ENCODE data around the gene PRRX1. TPM values are rescaled to one million over a fixed set of nuclear protein-coding genes. Genes with fewer than 3 reads are reported as not detected.

Gene PRRX1
- polyA plus RNA-seq, 3 donors: not detected

DNA sequence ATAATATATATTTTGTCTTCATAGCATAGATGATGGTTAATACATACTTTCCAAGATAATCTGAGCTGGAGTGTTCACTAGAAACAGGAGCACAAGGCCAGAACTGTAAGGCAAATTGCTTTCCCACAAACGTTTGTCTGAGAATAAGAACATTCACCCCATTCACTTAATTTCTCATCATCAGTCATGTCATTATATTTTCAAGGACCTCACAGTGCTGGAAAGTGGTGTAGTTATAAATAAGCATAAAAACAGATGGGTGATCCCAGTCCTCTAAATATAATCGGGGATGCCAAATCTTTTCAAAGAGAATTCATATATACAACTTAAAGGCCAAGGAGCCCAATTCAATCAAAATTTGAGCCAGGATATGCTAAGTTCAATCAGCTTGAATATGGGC lies 8.4 kb downstream of the PRRX1 start:
- intact Hi-C loops (cut with micrococcal nuclease): no loop called here
- peaks cover 7% of the 10 kb centered on the region for H3K4me1 Mint-ChIP-seq

DNA sequence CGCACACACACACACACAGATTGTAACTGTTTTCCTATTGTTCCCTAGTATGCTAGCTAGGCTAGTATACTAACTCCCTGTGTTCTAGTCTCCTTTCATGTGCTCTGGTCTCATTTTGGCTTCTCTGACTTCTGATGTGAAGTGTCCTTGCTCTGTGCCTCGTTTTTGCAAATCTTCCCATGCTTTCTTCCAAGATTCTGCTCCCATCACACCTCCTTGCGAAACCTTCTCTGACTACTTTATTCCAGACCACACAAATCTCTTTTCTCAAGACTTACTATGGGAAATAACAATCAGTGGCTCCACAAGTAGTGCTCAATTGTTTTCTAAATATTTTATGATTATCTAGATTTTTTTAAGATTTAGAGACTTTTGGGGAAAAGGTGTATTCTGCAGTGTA lies 10.3 kb downstream of the PRRX1 start:
- H3K27ac ChIP-seq (ENCODE audit: low read depth in 1 of 2, low read length in 2 of 2): no peak overlapping the region
- H3K9me3 Mint-ChIP-seq: peaks cover 0 to 21% (median 9%) of the 10 kb centered on the region in 7 donors
- H3K27me3 ChIP-seq (ENCODE audit: control insufficient read depth in 2 of 2, insufficient read depth in 2 of 2, low read length in 2 of 2): peaks cover 33 to 42% of the 10 kb centered on the region in 2 donors
- no peaks in the 10 kb centered on the region for H3K4me1 Mint-ChIP-seq
- peaks cover 0 to 15% of the 10 kb centered on the region in 2 donors for H3K9me3 ChIP-seq (replicated peaks in 1 of 2; ENCODE audit: control insufficient read depth in 1 of 2, insufficient read depth in 1 of 2, low read length in 2 of 2)
- H3K79me2 ChIP-seq (ENCODE audit: insufficient read depth, low read length): no peaks in the 10 kb centered on the region
- no peaks in the 10 kb centered on the region for H3K4me1 ChIP-seq (ENCODE audit: control insufficient read depth in 1 of 2, insufficient read depth in 2 of 2, low read length in 2 of 2)
- H3K9ac ChIP-seq (ENCODE audit: insufficient read depth, low read length, poor library complexity, severe bottlenecking): no peak overlapping the region
- H3K36me3 Mint-ChIP-seq: peaks cover 0 to 5% of the 10 kb centered on the region in 2 donors
- TF ChIP-seq, protein P1, sequence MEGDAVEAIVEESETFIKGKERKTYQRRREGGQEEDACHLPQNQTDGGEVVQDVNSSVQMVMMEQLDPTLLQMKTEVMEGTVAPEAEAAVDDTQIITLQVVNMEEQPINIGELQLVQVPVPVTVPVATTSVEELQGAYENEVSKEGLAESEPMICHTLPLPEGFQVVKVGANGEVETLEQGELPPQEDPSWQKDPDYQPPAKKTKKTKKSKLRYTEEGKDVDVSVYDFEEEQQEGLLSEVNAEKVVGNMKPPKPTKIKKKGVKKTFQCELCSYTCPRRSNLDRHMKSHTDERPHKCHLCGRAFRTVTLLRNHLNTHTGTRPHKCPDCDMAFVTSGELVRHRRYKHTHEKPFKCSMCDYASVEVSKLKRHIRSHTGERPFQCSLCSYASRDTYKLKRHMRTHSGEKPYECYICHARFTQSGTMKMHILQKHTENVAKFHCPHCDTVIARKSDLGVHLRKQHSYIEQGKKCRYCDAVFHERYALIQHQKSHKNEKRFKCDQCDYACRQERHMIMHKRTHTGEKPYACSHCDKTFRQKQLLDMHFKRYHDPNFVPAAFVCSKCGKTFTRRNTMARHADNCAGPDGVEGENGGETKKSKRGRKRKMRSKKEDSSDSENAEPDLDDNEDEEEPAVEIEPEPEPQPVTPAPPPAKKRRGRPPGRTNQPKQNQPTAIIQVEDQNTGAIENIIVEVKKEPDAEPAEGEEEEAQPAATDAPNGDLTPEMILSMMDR (IDR thresholded peaks at IDR 0.05): no peak
- H3K4me3 ChIP-seq (replicated peaks in 1 of 3; ENCODE audit: low read depth in 2 of 3, low read length in 3 of 3): no peak overlapping the region
- H2AFZ ChIP-seq (ENCODE audit: insufficient read depth, low read depth, low read length, poor library complexity, severe bottlenecking): no peak overlapping the region
- no peaks in the 10 kb centered on the region for H4K20me1 ChIP-seq (ENCODE audit: insufficient read depth, low read length)
- H3K4me2 ChIP-seq (replicated peaks; ENCODE audit: extremely low read depth, low read length, poor library complexity, severe bottlenecking): no peak overlapping the region
- H3K27ac Mint-ChIP-seq: no peak overlapping the region
- no peaks in the 10 kb centered on the region for H3K36me3 ChIP-seq (replicated peaks in 1 of 2; ENCODE audit: control insufficient read depth in 1 of 2, insufficient read depth in 2 of 2, low read length in 2 of 2)
- intact Hi-C loops (cut with micrococcal nuclease): no loop called here
- 67% methylated on average over 1 of the region's 3 CpGs for WGBS (ENCODE audit: insufficient coverage)
- peak overlapping the region in 1 of 2 donors; percentile 27 for H3K4me3 Mint-ChIP-seq
- DNase-seq: no peak
- H3K27me3 Mint-ChIP-seq (ENCODE audit: low read depth in 3 of 3): peaks cover 36 to 49% (median 41%) of the 10 kb centered on the region in 3 donors

More for the DNA sequence above, 8.4 kb downstream of the PRRX1 start:
- H2AFZ ChIP-seq (ENCODE audit: insufficient read depth, low read depth, low read length, poor library complexity, severe bottlenecking): no peak overlapping the region
- H3K27me3 ChIP-seq (ENCODE audit: control insufficient read depth in 2 of 2, insufficient read depth in 2 of 2, low read length in 2 of 2): peaks cover 48 to 62% of the 10 kb centered on the region in 2 donors
- Mint-ChIP-seq H3K27ac (no peak overlapping the region), H3K27me3 (ENCODE audit: low read depth in 3 of 3) (peaks cover 55 to 66% (median 60%) of the 10 kb centered on the region in 3 donors), H3K4me3 (no peak overlapping the region), H3K36me3 (peaks cover 0 to 6% of the 10 kb centered on the region in 2 donors), H3K9me3 (peaks cover 1 to 24% (median 17%) of the 10 kb centered on the region in 7 donors)
- H3K9me3 ChIP-seq (replicated peaks in 1 of 2; ENCODE audit: control insufficient read depth in 1 of 2, insufficient read depth in 1 of 2, low read length in 2 of 2): peaks cover 0 to 23% of the 10 kb centered on the region in 2 donors
- H3K36me3 ChIP-seq (replicated peaks in 1 of 2; ENCODE audit: control insufficient read depth in 1 of 2, insufficient read depth in 2 of 2, low read length in 2 of 2): no peaks in the 10 kb centered on the region
- no CpG with 5 or more reads among the region's 2 CpGs for WGBS (ENCODE audit: insufficient coverage)
- H3K4me3 ChIP-seq (replicated peaks in 1 of 3; ENCODE audit: low read depth in 2 of 3, low read length in 3 of 3): no peak overlapping the region
- H3K9ac ChIP-seq (ENCODE audit: insufficient read depth, low read length, poor library complexity, severe bottlenecking): no peak overlapping the region
- TF ChIP-seq, protein P1 (IDR thresholded peaks at IDR 0.05): no peak
- H3K27ac ChIP-seq (ENCODE audit: low read depth in 1 of 2, low read length in 2 of 2): no peak overlapping the region
- no peaks in the 10 kb centered on the region for H3K79me2 ChIP-seq (ENCODE audit: insufficient read depth, low read length)
- no peak overlapping the region for H3K4me2 ChIP-seq (replicated peaks; ENCODE audit: extremely low read depth, low read length, poor library complexity, severe bottlenecking)
- DNase-seq: no peak
- H4K20me1 ChIP-seq (ENCODE audit: insufficient read depth, low read length): no peaks in the 10 kb centered on the region
- H3K4me1 ChIP-seq (ENCODE audit: control insufficient read depth in 1 of 2, insufficient read depth in 2 of 2, low read length in 2 of 2): no peaks in the 10 kb centered on the region
